Omental fat pad (tissue), 4 donors: ENCODE results near the gene DGKB. TPM values are rescaled to one million over a fixed set of nuclear protein-coding genes. Genes with fewer than 3 reads are reported as not detected.

Experiments used
- ATAC-seq: fragments of 150-250 bp; one replicate; pipeline ENCODE4 v1.9.1; 2016; ENCODE audit warnings: mild to moderate bottlenecking, moderate library complexity; ENCODE audit not compliant: low FRiP score
- DNase-seq: peaks from one replicate; pipeline ENCODE4 v3.0.0-alpha.2; 2019; ENCODE audit warnings: low spot score
- total RNA-seq, 4 donors: library from RNA; depleted of rRNA; stranded (reverse); fragments of >200 nt; gene quantifications; one replicate each; pipeline ENCODE4 v1.1.0, GENCODE V29; 2016
- TF ChIP-seq, protein P1 (sequence below), 3 donors: fragments of 450-650 bp; IDR thresholded peaks; one replicate each; pipeline ENCODE4 v1.5.1; 2016 to 2017; ENCODE audit warnings: antibody characterized with exemption in 3 of 3, mild to moderate bottlenecking in 3 of 3, moderate library complexity in 2 of 3

DGKB gene
- total RNA-seq, 4 donors from 2014 or later, result 0.12 to 2.8 TPM; not detected in 2

DNA sequence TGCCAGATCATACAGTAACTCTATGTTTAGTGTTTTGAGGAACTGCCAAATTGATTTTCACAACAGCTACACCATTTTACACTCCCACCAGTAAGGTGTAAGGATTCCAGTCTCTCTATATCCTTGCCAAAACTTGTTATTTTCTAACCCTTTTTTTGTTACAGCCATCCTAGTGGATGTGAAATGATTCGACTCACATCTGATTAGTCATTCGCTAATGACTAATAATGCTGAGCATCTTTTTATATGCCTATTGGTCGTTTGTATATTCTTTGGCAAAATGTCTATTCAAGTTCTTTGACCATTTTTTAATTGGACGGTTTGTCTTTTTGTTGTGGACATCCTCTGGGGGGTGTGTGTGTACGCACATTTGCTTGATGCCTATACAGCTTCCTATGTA, 142.8 kb downstream of the DGKB start:
- no peak for ATAC-seq
- TF ChIP-seq, protein P1, sequence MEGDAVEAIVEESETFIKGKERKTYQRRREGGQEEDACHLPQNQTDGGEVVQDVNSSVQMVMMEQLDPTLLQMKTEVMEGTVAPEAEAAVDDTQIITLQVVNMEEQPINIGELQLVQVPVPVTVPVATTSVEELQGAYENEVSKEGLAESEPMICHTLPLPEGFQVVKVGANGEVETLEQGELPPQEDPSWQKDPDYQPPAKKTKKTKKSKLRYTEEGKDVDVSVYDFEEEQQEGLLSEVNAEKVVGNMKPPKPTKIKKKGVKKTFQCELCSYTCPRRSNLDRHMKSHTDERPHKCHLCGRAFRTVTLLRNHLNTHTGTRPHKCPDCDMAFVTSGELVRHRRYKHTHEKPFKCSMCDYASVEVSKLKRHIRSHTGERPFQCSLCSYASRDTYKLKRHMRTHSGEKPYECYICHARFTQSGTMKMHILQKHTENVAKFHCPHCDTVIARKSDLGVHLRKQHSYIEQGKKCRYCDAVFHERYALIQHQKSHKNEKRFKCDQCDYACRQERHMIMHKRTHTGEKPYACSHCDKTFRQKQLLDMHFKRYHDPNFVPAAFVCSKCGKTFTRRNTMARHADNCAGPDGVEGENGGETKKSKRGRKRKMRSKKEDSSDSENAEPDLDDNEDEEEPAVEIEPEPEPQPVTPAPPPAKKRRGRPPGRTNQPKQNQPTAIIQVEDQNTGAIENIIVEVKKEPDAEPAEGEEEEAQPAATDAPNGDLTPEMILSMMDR (IDR thresholded peaks at IDR 0.05), result no peak
- DNase-seq, result no peak

DNA sequence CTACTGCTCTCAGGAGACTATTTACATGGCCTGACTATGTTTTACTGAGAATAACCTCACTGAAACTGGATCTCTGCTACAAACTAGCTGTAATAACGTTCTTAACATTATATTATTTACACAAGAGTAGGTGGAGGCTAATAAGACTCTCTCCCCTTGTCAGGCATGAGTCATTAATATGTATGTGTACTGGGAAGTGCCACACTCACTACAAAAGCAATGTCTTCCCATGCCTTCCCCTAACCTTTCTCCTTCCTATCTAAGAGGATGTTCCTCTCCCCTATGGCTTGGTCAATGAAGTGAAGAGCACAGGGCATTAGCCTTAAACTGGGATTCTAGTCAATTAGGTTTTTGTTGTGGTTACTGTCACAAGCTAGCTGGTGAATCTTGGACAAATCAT, 147.9 kb downstream of the DGKB start:
- DNase-seq, result no peak
- TF ChIP-seq, protein P1 (IDR thresholded peaks at IDR 0.05), result no peak
- ATAC-seq, result no peak

DNA sequence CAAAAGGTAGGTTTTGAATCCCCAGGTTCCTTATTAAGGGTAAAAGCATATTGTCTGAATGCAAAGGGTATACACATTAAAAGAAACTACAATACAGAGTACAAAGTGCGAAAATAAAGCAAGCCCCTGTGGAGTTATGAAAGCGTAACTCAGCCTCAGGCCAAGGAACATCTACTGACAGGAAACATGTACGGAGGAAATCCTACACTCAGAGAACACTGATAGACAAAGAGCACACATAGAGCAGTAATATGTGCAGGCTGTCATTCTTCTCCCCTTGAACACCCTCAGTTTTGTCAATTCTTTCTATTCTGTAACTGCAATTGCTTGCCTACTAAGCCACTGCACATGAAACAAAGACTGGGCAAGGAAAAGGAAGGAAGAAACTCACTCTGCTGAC, 150.2 kb downstream of the DGKB start:
- DNase-seq (no peak), ATAC-seq (no peak)
- TF ChIP-seq, protein P1 (IDR thresholded peaks at IDR 0.05), result no peak

DNA sequence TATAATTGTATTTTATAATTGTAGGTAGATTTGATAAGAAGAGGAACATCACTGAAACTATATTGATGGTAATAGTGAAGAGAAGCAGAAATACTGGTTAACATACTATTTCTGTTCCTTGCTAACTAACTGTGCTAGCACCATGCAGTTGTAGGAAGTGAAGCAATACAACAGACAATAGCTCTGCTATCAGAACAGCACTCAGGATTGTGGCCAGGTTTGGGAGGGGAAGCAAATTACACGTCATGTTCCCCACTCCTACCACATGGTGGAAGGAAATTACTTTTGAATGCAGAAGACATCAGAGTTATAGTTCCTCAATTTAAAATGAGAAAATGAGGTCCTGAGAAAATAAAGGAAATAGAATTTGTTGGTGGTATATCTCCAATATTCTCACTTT, 151.1 kb downstream of the DGKB start:
- no peak for DNase-seq
- TF ChIP-seq, protein P1 (IDR thresholded peaks at IDR 0.05), result no peak
- no peak for ATAC-seq

DNA sequence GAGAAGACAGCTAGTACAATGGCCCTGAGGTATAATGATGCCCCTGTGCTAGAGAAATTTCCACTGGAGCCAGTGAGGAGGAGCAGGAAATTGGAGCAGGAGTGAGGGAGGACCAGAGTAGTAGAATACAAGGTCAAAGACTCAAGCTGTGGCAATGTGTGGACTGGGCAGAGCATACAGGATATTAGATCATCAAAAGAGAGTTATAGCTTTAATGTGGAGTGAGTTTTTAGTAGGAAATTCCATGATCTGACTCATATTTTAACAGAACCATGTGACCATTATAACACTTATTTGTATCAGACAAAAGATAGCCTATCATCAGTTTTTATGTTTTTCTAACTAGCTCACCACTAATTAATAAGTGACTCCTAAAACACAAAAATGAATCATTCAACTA, 154.1 kb downstream of the DGKB start:
- DNase-seq (no peak), ATAC-seq (no peak)
- TF ChIP-seq, protein P1 (IDR thresholded peaks at IDR 0.05), result no peak

DNA sequence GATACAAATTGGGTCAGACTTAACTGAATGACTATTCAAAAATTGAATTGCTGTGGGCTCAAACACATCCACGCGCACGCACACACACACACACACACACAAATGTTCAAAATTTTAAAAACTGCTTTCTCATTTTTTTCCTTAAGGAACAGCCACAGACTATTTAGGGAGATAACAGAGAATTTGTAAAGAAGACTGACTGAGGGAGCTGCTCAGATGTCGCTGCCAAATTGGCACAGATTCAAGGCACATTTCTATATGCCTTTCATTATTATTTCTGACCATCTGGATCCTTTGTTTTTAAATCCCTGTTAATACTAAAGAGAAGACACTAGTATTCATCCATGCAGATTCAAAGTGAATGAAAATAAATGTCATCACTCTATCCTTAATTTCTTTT, 154.8 kb downstream of the DGKB start:
- ATAC-seq (no peak), DNase-seq (no peak)
- TF ChIP-seq, protein P1 (IDR thresholded peaks at IDR 0.05), result no peak

DNA sequence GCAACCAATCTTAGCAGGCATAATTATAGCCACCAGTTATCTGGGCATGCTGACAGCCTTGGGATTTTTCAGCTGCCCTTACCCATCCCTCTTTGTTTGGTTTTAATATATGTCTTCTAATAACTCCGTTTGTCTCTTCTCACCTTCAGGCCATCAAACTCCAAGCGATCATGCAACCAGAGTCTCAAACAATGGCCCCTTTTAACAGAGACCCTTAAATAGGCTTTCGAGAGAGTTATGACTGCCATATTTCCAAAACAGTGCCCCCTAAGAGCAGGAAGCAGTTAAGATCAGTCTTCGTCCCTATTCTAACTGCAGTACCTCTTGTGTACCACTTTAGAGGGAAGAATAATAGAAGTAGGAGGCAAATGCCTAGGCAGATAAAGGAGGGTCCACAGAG, 157.5 kb downstream of the DGKB start:
- TF ChIP-seq, protein P1 (IDR thresholded peaks at IDR 0.05), result no peak
- no peak for ATAC-seq
- no peak for DNase-seq
